HG02763 (cell line): ENCODE measurements around the gene MYO10.
"Not testable (repeated sequence)": the region's sequence is repeated elsewhere in the genome, so short reads cannot be mapped to it uniquely, and the experiment has no call there.

Experiments
- ATAC-seq: cut with Tn5 transposase; IDR thresholded peaks from one replicate; pipeline ENCODE4 v1.9.1; 2021; ENCODE audit warnings: mild to moderate bottlenecking, moderate library complexity; ENCODE audit not compliant: unreplicated experiment

MYO10 gene

GRCh38 chr5:16679863-16680262, 256.2 kb downstream of the MYO10 start:
- ATAC-seq, result no peak

DNA sequence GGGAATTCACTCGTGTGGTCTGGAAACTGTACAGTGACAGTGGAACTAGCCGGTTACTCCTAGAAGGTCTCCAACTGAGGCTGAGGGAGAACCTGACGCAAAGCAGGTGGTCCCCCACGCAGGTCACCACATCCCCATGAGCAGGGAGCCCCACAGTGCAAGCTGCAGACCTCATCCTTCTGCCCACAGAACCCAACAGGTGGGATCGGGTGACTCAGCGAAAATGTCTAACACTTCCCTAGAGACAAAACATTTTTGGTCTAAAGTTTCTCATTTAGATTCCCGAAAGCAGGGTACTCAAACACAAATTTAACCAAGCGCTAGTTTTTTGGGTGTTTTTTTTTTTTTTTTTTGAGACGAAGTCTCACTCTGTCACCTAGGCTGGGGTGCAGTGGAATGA, 256.9 kb downstream of the MYO10 start:
- ATAC-seq, result no peak

- ATAC-seq, result no peak
Observed at GRCh38 chr5:16675806-16676205, 260.3 kb downstream of the MYO10 start.

DNA sequence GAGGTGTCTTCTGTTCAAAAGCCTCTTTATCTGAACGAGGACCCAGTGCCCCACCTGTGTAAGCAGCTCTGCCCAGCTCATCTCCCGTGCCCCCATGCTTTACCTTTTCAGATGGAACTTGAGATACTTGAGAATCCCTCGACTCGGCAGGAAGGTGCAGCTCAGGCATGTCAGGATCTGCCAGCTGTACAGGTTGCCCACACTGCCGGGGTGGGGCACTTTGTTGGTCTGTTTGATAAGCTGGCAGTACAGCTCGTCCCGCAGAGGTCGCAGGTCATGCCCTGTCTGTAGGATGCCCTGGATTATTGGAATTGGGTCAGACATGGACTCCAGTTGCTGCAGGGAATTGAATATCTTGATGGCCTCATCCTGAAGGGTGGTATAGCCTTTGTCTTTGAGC, 261.3 kb downstream of the MYO10 start:
- no peak for ATAC-seq

- ATAC-seq, result no peak
Observed at GRCh38 chr5:16673241-16674201, 262.6 kb downstream of the MYO10 start.

- ATAC-seq, result no peak
Observed at GRCh38 chr5:16671208-16671607, 264.9 kb downstream of the MYO10 start.

DNA sequence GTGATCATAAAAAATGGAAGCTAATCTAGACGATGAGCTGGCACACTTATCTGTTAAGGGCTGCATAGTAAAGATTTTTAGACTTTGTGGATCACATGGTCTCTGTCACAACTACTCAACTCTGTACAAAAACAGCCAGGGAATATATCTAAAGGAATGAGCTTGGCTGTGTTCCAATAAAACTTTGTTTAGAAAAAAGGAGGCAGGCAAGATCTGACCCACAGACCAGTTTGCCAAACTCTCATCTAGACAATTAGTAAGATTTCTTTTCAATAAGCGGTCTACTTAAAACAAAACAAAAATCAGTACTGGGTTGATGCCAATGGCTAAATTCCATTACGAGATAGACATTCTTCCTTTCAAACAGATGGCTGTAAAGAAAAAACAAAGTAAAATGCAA, 266.3 kb downstream of the MYO10 start:
- no peak for ATAC-seq

DNA sequence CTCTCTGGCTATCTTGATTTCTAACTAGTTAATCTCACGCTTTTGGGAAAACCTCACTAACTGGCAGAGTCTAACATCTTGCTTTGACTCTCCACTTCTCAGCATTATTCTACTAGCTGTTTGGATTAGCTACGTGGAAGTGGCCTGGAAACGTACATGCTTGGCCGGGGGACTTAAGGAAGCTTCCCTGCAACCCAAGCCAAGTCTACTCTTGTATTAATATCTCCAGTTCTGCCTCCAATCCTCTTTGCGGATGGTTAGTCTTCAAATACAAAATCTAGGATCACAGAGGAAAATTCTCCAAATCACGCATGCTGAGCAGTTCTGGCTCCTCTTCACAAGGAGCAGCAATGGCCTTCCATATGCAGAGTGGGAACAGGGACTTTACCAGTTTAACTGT, 267.5 kb downstream of the MYO10 start:
- no peak for ATAC-seq

GRCh38 chr5:16668194-16668593, 267.9 kb downstream of the MYO10 start:
- no peak for ATAC-seq

DNA sequence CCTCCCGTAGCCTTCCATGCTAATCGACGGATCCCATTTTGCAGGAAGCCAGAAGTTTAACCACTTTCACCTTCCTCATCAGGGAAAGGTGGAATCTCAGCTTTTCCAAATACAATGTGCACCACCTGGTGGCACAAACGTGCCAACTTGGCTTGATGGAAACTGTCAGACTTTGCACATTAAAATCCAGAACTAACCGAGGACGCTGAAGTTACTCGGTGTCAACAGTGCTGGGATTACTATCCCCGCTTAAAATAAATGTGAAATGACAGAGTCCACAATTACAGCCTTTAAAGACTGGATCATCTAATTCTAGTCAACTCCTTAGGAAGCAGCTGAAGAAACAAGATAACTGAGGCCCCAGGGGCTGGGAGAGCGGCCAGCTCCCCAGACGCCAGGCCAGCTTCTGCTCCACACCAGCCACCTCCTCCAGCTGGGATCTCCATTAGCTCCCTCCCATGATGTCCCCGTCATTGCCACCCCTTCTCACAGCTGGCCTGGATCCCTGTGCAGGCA, 269.1 kb downstream of the MYO10 start:
- no peak for ATAC-seq

DNA sequence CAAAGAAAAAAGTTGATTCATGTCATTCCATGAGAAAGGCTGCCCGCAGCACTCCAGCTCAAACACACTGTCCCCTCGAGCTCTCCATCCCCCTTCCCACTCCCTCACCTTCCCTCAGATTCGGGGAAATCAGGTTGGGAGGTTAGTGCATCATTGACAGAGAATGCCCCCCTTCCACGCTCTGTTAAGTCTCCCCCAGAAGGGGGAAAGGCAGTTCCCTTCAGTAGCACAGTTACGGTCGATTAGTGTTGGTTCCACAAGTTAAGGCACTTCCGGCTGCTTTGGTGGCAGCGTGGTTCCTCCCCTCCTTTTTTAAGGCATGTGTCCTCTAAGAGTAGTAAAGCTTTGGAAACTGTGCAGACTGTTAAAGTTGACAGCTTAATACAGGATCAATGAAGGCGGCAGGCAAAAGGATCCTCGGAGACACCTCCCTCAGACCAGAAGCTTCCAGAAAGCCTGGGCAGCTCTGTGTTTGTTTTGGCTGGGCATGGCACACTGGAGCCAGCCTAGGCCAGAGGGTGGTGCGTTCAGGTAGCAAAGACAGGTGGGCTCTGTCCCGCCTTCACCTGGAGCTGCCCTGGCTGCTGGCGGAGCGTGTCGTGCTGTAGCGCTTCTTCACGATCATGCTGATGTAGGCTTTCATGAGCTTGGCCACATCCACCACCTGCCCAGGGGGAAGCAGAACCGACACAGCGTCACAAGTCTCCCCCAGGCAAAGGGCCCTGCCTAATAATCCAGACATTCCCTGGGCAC, 269.8 kb downstream of the MYO10 start:
- no peak for ATAC-seq

DNA sequence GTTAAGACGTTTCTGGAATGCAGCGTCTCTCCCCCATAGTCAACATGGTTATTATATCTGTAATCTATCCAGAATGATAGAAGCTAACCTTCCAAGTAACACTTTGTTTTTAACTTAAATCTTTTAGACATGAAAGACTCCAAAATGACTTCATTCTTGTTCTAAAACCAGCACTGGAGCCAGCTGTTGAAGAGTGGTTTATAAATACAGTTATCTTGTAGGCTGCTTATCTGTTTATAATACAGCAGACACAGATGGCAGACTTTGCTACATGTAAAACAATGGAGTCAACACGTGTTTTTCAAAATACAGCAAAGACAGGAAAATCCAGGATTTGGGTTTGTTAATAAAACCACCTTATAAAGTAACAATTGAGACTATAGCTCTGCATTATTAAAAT, 270.5 kb downstream of the MYO10 start:
- no peak for ATAC-seq

DNA sequence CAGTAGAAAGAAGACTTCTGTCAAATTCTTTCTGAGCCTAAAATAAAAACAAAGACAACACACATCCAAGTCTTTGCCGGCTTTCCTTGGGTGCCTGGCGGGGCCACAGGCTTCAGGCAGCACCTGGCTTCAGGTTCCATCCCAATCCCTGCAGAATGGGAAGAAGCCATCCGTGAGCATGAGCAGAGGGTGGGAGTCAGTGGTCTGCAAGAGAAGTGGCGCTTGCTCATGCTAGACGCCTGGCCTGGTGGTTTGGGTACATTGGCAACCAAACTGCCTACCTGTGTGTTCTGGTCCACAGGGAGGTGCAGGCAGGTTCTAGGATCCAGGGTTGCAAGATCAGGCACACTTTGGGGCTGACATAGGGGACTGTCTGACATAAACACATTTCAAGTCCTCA, 271.7 kb downstream of the MYO10 start:
- no peak for ATAC-seq

DNA sequence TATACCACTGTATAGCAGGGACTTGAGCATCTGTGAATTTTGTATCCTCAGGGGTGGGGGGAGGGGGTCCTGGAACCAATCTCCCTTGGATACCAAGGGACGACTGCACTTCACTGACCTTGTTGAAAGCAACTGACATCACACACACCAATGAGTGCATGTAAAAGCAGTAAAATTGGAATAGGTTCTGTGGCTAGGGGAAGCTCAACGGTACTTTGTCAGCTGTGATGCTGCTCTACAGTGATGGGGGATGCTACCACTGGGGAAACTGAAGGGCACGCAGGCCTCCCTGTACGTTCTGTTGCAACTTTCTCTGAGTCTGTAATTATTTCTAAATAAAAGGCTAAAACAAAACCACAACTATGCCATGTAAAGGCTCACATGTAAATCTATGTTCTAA, 272.2 kb downstream of the MYO10 start:
- ATAC-seq, result no peak

GRCh38 chr5:16661713-16662112, 274.4 kb downstream of the MYO10 start:
- ATAC-seq, result no peak

DNA sequence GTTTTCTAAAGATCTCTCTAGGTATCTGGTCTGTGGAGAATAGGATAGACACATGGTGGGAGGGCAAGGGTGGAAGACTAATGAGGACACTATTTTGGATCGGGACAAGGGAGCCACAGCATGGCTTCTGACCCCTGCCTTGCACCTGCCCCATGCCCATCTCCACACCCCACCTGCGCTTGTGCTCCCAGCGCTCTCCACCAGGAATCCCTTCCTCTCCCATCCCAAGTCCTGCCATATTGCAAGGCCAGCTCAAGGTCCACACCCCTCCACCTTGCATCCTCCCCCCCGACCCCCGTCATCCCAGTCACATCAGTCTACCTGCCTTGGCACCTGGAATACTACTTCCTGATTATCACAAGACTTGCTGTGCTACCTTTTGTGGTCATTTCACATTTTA, 275.1 kb downstream of the MYO10 start:
- no peak for ATAC-seq

- ATAC-seq, result no peak
Observed at GRCh38 chr5:16659536-16659935, 276.6 kb downstream of the MYO10 start.

DNA sequence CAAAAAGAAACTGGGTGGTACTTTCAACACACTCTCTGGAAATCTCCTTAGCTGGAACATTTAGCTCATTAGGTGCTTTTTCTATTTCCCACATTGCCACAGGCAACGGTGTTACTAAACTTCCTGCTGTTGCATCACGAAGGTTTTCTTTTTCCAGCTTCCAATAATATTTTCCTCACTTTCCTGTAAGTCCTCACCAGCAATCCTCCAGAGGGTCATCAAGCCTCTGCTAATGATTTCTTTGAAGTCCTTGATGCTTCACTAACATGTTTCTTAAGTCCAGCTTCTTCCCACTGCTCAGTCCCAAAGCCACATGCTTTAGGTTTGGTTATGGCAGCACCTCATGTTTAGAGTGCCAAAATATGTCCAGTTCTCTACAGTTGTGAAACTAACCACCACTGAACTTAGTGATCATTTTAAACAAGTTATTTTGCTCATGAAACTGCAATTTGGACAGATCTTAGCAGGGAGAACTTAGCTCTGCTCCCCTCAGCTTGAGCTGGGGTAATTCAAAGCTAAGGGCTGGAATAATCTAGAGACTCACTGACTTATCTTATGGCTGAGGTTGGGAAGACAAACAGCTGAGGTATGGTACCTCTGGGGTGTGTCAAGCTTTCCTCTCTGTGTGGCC, 279.4 kb downstream of the MYO10 start:
- no peak for ATAC-seq

DNA sequence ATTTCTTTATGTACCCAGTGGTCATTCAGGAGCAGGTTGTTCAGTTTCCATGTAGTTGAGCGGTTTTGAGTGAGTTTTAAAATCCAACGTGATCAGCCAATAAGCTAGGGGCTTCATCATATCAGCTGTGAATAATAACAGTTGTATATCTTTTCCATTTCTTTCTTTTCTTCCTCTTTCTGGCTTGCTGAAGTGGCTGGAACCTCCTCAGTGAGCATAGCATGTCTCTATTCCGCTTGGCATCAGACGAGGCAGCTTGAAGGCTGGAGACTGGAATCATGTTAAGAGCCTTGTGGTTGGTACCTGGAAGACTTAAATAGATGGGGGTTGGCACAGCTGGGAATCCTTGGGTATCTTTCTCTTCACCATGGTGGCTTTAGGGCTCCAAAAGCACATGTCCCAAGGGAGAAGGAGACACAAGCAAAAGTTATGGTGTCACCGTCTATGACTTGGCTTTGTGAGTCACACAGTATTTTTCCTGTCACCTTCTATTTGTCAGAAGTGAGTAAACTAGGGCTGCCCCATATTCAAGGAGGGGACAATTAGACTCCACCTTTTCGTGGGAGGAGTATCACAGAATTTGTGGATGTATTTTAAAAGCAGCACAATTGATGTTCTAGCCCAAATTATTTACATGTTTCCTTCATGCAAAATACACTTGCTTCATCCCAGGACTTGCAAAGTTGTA, 281.3 kb downstream of the MYO10 start:
- ATAC-seq, result no peak

- ATAC-seq, result not testable (repeated sequence)
Observed at GRCh38 chr5:16648739-16649138, 287.3 kb downstream of the MYO10 start.
